GM12878 (cell line): ENCODE data around the gene CACHD1. TPM values are rescaled to one million over a fixed set of nuclear protein-coding genes. Genes with fewer than 3 reads are reported as not detected.

ENCODE experiments used
- ATAC-seq: fragments of 200-7000 bp; cut with Tn5 transposase; 3 replicates; pipeline ENCODE4 v1.9.1; 2020; ENCODE audit warnings: mild to moderate bottlenecking, moderate library complexity
- BruUV-seq: library from RNA; stranded (reverse); fragments of 400-500 nt; replicated peaks from 2 replicates; lab custom pipeline; 2021; lab: Mats Ljungman, UMichigan
- CTCF ChIA-PET: fragments of 300-600 bp; sonication (Branson Sonifier 250); formaldehyde crosslinking; extraction: SDS; loops from one replicate; lab custom pipeline; 2021; ENCODE audit warnings: inconsistent platforms; lab: Yijun Ruan, JAX
- POLR2A ChIA-PET: fragments of 350-600 bp; formaldehyde crosslinking; extraction: SDS; loops from one replicate; lab custom pipeline; 2021; ENCODE audit warnings: inconsistent platforms; lab: Charles Lee
- RAD21 ChIA-PET: fragments of 300-600 bp; sonication (Branson Sonifier 250); formaldehyde crosslinking; loops from one replicate; lab custom pipeline; 2023; ENCODE audit warnings: antibody characterized with exemption; ENCODE audit not compliant: unreplicated experiment; lab: Charles Lee
- SMC1A ChIA-PET: fragments of 300-600 bp; sonication (Branson Sonifier 250); formaldehyde crosslinking; loops from one replicate; lab custom pipeline; 2023; ENCODE audit not compliant: unreplicated experiment, uncharacterized antibody; lab: Charles Lee
- DNase-seq: peaks from one replicate; pipeline ENCODE4 v3.0.0-alpha.2; 2011; ENCODE audit warnings: low read depth, low spot score
- FAIRE-seq: peaks from 3 replicates; lab custom pipeline; 2011; peaks lifted over from hg19 to GRCh38; lab: Jason Lieb, UNC
- H2AFZ ChIP-seq: 2 replicates; pipeline ENCODE4 v1.6.0; 2011; ENCODE audit warnings: low read depth, low read length, control low read depth; ENCODE audit not compliant: control insufficient read depth
- H3K27ac ChIP-seq: 2 replicates; pipeline ENCODE4 v1.5.1; 2011; ENCODE audit warnings: control low read depth; ENCODE audit not compliant: control insufficient read depth, insufficient read depth
- H3K27me3 ChIP-seq, 2 experiments: replicated peaks in 1 of 2; 2 replicates each; pipeline versions ENCODE4 v1.6.0 to v1.6.1; 2011; ENCODE audit warnings: low read length in 1 of 2; ENCODE audit not compliant: control insufficient read depth in 2 of 2, insufficient read depth in 2 of 2
- H3K36me3 ChIP-seq, 2 experiments: 2 replicates each; pipeline ENCODE4 v1.5.1; 2011; ENCODE audit warnings: low read length in 1 of 2; ENCODE audit not compliant: control insufficient read depth in 2 of 2, insufficient read depth in 2 of 2
- H3K4me1 ChIP-seq: 2 replicates; pipeline ENCODE4 v1.6.1; 2011; ENCODE audit warnings: mild to moderate bottlenecking, low read length, moderate library complexity, mixed read lengths; ENCODE audit not compliant: control insufficient read depth, insufficient read depth
- H3K4me2 ChIP-seq: 2 replicates; pipeline ENCODE4 v1.6.0; 2011; ENCODE audit warnings: control low read depth; ENCODE audit not compliant: control insufficient read depth, insufficient read depth
- H3K4me3 ChIP-seq: fragments of 200-600 bp; sonication (generic); 2 replicates; pipeline ENCODE4 v1.5.1; 2016
- H3K79me2 ChIP-seq: 2 replicates; pipeline ENCODE4 v1.6.0; 2011; ENCODE audit warnings: low read length; ENCODE audit not compliant: control insufficient read depth, insufficient read depth
- H3K9ac ChIP-seq: 2 replicates; pipeline ENCODE4 v1.8.0; 2011; ENCODE audit warnings: low read length, control low read depth, mixed read lengths; ENCODE audit not compliant: control insufficient read depth, insufficient read depth
- H3K9me3 ChIP-seq: replicated peaks from 3 replicates; pipeline ENCODE4 v1.5.1; 2011; ENCODE audit warnings: mild to moderate bottlenecking, low read length; ENCODE audit not compliant: control insufficient read depth, insufficient read depth
- H4K20me1 ChIP-seq: 2 replicates; pipeline ENCODE4 v1.6.0; 2011; ENCODE audit not compliant: control insufficient read depth, insufficient read depth
- E2F8 ChIP-seq: fragments of 450-650 bp; IDR thresholded peaks from 2 replicates; pipeline ENCODE4 v1.6.1; 2018; ENCODE audit warnings: mild to moderate bottlenecking, low read depth, moderate library complexity; ENCODE audit not compliant: partially characterized antibody
- MEF2B ChIP-seq: fragments of 450-650 bp; IDR thresholded peaks from 2 replicates; pipeline ENCODE4 v1.6.1; 2018; ENCODE audit warnings: mild to moderate bottlenecking, moderate library complexity; ENCODE audit not compliant: partially characterized antibody, poor library complexity, severe bottlenecking
- MYB ChIP-seq: fragments of 150-350 bp; IDR thresholded peaks from 2 replicates; pipeline ENCODE4 v1.6.1; 2014; ENCODE audit warnings: mild to moderate bottlenecking, low read depth, low read length, borderline replicate concordance
- NFYA ChIP-seq: IDR thresholded peaks from 2 replicates; pipeline ENCODE4 v1.6.1; 2011; ENCODE audit warnings: low read depth, mild to moderate bottlenecking, low read length, improper control_type of control experiment, borderline replicate concordance
- POLR2AphosphoS5 ChIP-seq: IDR thresholded peaks from 2 replicates; pipeline ENCODE4 v1.6.1; 2011; ENCODE audit warnings: mild to moderate bottlenecking, low read length, inconsistent platforms
- RELA ChIP-seq: fragments of 450-650 bp; IDR thresholded peaks from 2 replicates; pipeline ENCODE4 v1.8.0; 2014; ENCODE audit warnings: borderline replicate concordance; ENCODE audit not compliant: partially characterized antibody
- SMAD5 ChIP-seq: IDR thresholded peaks from 2 replicates; pipeline ENCODE4 v1.6.1; 2016; ENCODE audit warnings: antibody characterized with exemption, low read depth
- SREBF2 ChIP-seq: IDR thresholded peaks from 2 replicates; pipeline ENCODE4 v1.6.1; 2012; ENCODE audit warnings: mild to moderate bottlenecking, low read length
- SRF ChIP-seq, 2 experiments: IDR thresholded peaks; 2 replicates each; pipeline ENCODE4 v1.6.1; 2011; ENCODE audit warnings: low read depth in 2 of 2, low read length in 2 of 2, mild to moderate bottlenecking in 1 of 2, moderate library complexity in 1 of 2
- SUPT20H ChIP-seq: IDR thresholded peaks from 2 replicates; pipeline ENCODE4 v1.6.1; 2011; ENCODE audit warnings: low read depth, mild to moderate bottlenecking, low read length, moderate library complexity, borderline replicate concordance; ENCODE audit not compliant: control insufficient read depth
- ZNF592 ChIP-seq: fragments of 450-650 bp; IDR thresholded peaks from 2 replicates; pipeline ENCODE4 v1.6.1; 2017; ENCODE audit warnings: mild to moderate bottlenecking, moderate library complexity
- WGBS: methylation state at CpG from one replicate; pipeline ENCODE4 v1.1.6; 2016; ENCODE audit warnings: low lambda C conversion rate; ENCODE audit not compliant: insufficient replicate concordance, insufficient coverage; ENCODE audit errors: missing lambda C conversion rate; 5-methylcytosine and 5-hydroxymethylcytosine counted together
- in situ Hi-C: fragments of 300-500 bp; cut with MboI; formaldehyde crosslinking; loops from 9 replicates; pipeline ENCODE4 v1.14.3; 2018; ENCODE audit warnings: mixed read lengths
- intact Hi-C: fragments of 100-400 bp; cut with micrococcal nuclease; formaldehyde crosslinking; loops from one replicate; pipeline ENCODE4 v1.14.2; 2022; ENCODE audit not compliant: unreplicated experiment
- polyA plus RNA-seq, 11 experiments: library from polyadenylated mRNA; depleted of rRNA in 4 of 11; unstranded in 6 of 11; stranded (reverse) in 5 of 11; fragments of >200 nt; fragmentation: Nextera tagmentation in 4 of 11; fragmentation: Illumina TruSeq in 1 of 11; extraction: Ambion mirVana in 4 of 11; extraction: Trizol in 1 of 11; gene quantifications; 1 replicate in 1 of 11; 2 replicates in 10 of 11; pipeline versions ENCODE4 v1.2.1 to v1.2.3, GENCODE V29; 2011 to 2016; ENCODE audit warnings: inconsistent platforms in 2 of 11, missing spikeins in 2 of 11, low read depth in 1 of 11
- total RNA-seq, 4 experiments: library from RNA; depleted of rRNA in 3 of 4; stranded (reverse); fragments of >200 nt in 3 of 4; fragmentation: Illumina TruSeq in 1 of 4; extraction: Trizol in 1 of 4; gene quantifications; 2 replicates each; pipeline versions ENCODE4 v1.2.1 to v1.2.3, GENCODE V29; 2013 to 2021
- TF ChIP-seq, protein P1 (sequence below): IDR thresholded peaks from 2 replicates; pipeline ENCODE4 v1.6.1; 2012; ENCODE audit warnings: low read length, inconsistent platforms
- TF ChIP-seq, protein P2 (sequence below): fragments of 450-650 bp; IDR thresholded peaks from 2 replicates; pipeline ENCODE4 v1.6.1; 2014; ENCODE audit warnings: mild to moderate bottlenecking

The CACHD1 gene
- total and polyA plus RNA-seq, 10 of the 15 experiments (the other 5 are each of a cell fraction or from before 2014, with no cell fraction given) = 0.03 TPM; not detected in 9

GRCh38 chr1:64471218-64472039, 1.5 kb downstream of the CACHD1 start:
- no peak overlapping the region for H2AFZ ChIP-seq
- CTCF ChIA-PET = no interaction called here
- no peaks in the 10 kb centered on the region for H3K36me3 ChIP-seq
- SMC1A ChIA-PET = no interaction called here
- no peaks in the 10 kb centered on the region for H4K20me1 ChIP-seq
- FAIRE-seq = no peak
- H3K27ac ChIP-seq = no peak overlapping the region
- no peak overlapping the region for H3K9ac ChIP-seq
- ATAC-seq = no peak
- H3K79me2 ChIP-seq = no peaks in the 10 kb centered on the region
- in situ Hi-C loops = no loop called here
- H3K4me3 ChIP-seq = no peak overlapping the region
- H3K9me3 ChIP-seq = no peaks in the 10 kb centered on the region
- no peak overlapping the region; the same call in 1 of the 2 replicates for H3K4me2 ChIP-seq
- no peaks in the 10 kb centered on the region for H3K4me1 ChIP-seq
- 36% methylated on average over 40 of the region's 40 CpGs for WGBS
- POLR2A ChIA-PET = no interaction called here
- RAD21 ChIA-PET = no interaction called here
- BruUV-seq = no TSS peak
- intact Hi-C loops = no loop called here
- peaks cover 10 to 17% of the 10 kb centered on the region in 2 experiments for H3K27me3 ChIP-seq
- DNase-seq = no peak
- no peak for TF ChIP-seq E2F8
- no peak for TF ChIP-seq NFYA
- TF ChIP-seq MEF2B = no peak
- TF ChIP-seq, protein P1, sequence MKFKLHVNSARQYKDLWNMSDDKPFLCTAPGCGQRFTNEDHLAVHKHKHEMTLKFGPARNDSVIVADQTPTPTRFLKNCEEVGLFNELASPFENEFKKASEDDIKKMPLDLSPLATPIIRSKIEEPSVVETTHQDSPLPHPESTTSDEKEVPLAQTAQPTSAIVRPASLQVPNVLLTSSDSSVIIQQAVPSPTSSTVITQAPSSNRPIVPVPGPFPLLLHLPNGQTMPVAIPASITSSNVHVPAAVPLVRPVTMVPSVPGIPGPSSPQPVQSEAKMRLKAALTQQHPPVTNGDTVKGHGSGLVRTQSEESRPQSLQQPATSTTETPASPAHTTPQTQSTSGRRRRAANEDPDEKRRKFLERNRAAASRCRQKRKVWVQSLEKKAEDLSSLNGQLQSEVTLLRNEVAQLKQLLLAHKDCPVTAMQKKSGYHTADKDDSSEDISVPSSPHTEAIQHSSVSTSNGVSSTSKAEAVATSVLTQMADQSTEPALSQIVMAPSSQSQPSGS = no peak
- no peak for TF ChIP-seq ZNF592
- TF ChIP-seq SUPT20H = no peak
- no peak for TF ChIP-seq RELA
- no peak for TF ChIP-seq MYB
- no peak for TF ChIP-seq SRF (IDR thresholded peaks at IDR 0.05; ENCODE audit: low read depth in 2 of 2, low read length in 2 of 2)
- TF ChIP-seq, protein P2, sequence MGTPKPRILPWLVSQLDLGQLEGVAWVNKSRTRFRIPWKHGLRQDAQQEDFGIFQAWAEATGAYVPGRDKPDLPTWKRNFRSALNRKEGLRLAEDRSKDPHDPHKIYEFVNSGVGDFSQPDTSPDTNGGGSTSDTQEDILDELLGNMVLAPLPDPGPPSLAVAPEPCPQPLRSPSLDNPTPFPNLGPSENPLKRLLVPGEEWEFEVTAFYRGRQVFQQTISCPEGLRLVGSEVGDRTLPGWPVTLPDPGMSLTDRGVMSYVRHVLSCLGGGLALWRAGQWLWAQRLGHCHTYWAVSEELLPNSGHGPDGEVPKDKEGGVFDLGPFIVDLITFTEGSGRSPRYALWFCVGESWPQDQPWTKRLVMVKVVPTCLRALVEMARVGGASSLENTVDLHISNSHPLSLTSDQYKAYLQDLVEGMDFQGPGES = no peak
- no peak for TF ChIP-seq POLR2AphosphoS5
- TF ChIP-seq SMAD5 = no peak
- no peak for TF ChIP-seq SREBF2
